GM12891 (cell line): ENCODE data around the gene KRT2.

Experiments used
- PAX5 ChIP-seq: IDR thresholded peaks from 2 replicates; pipeline ENCODE4 v1.6.1; 2011; ENCODE audit warnings: low read length, moderate library complexity, mild to moderate bottlenecking; ENCODE audit not compliant: insufficient read depth, severe bottlenecking
- POLR2A ChIP-seq: IDR thresholded peaks from 2 replicates; pipeline ENCODE4 v1.6.1; 2011; ENCODE audit warnings: low read depth, low read length, control low read depth
- POLR2AphosphoS5 ChIP-seq: IDR thresholded peaks from 2 replicates; pipeline ENCODE4 v1.6.1; 2011; ENCODE audit warnings: low read depth, low read length, control low read depth
- POU2F2 ChIP-seq: IDR thresholded peaks from 2 replicates; pipeline ENCODE4 v1.6.1; 2011; ENCODE audit warnings: low read depth, mild to moderate bottlenecking, control low read depth, low read length, moderate library complexity
- SPI1 ChIP-seq: IDR thresholded peaks from 2 replicates; pipeline ENCODE4 v1.6.1; 2011; ENCODE audit warnings: low read depth, low read length, control low read depth
- TAF1 ChIP-seq: IDR thresholded peaks from 2 replicates; pipeline ENCODE4 v1.6.1; 2011; ENCODE audit warnings: low read depth, low read length, control low read depth

GRCh38 chr12:52615912-52616311 lies 36.1 kb downstream of the KRT2 start:
- TF ChIP-seq POLR2A, result no peak
- no peak for TF ChIP-seq POLR2AphosphoS5
- no peak for TF ChIP-seq TAF1
- no peak for TF ChIP-seq PAX5
- no peak for TF ChIP-seq SPI1
- no peak for TF ChIP-seq POU2F2
